Thyroid gland (tissue), 4 donors: Measurements from ENCODE around the gene TCIRG1. TPM values are rescaled to one million over a fixed set of nuclear protein-coding genes. Genes with fewer than 3 reads are reported as not detected.

ENCODE experiments used
- DNase-seq, 2 donors: peaks; one replicate each; pipeline ENCODE4 v3.0.0-alpha.2; 2019
- H3K27ac ChIP-seq, 3 donors: fragments of 200-600 bp; sonication (generic); 1 replicate in 2 of 3; 2 replicates in 1 of 3; pipeline ENCODE4 v1.5.1; 2016 to 2019; ENCODE audit warnings: mild to moderate bottlenecking in 1 of 3, moderate library complexity in 1 of 3
- H3K27me3 ChIP-seq: fragments of 200-600 bp; sonication (generic); one replicate; pipeline ENCODE4 v1.5.1; 2019
- H3K36me3 ChIP-seq, 2 donors: fragments of 200-600 bp; sonication (generic); one replicate each; pipeline ENCODE4 v1.5.1; 2016 to 2019
- H3K4me1 ChIP-seq, 2 donors: fragments of 200-600 bp; sonication (generic); one replicate each; pipeline ENCODE4 v1.5.1; 2017 to 2019
- H3K4me3 ChIP-seq, 3 donors: fragments of 200-600 bp; sonication (generic); replicated peaks in 1 of 3; 1 replicate in 2 of 3; 2 replicates in 1 of 3; pipeline ENCODE4 v1.5.1; 2016; ENCODE audit warnings: mild to moderate bottlenecking in 1 of 3
- H3K9me3 ChIP-seq: fragments of 200-600 bp; sonication (generic); one replicate; pipeline ENCODE4 v1.5.1; 2017
- CTCF ChIP-seq, 6 experiments: fragments of 200-600 bp in 3 of 6; fragments of 450-650 bp in 3 of 6; sonication (generic) in 3 of 6; IDR thresholded peaks; one replicate each; pipeline ENCODE4 v1.5.1; 2016 to 2019; ENCODE audit warnings: antibody characterized with exemption in 6 of 6, mild to moderate bottlenecking in 2 of 6, inconsistent platforms in 1 of 6, moderate library complexity in 1 of 6
- POLR2A ChIP-seq, 2 donors: fragments of 450-650 bp; IDR thresholded peaks; one replicate each; pipeline ENCODE4 v1.6.1; 2017; ENCODE audit warnings: antibody characterized with exemption in 2 of 2, mild to moderate bottlenecking in 2 of 2, moderate library complexity in 1 of 2
- WGBS, 2 donors: methylation state at CpG; one replicate each; pipeline ENCODE4 v1.1.5; 2017; 5-methylcytosine and 5-hydroxymethylcytosine counted together
- intact Hi-C: fragments of 100-400 bp; cut with DNase I; formaldehyde crosslinking; loops from one replicate; pipeline ENCODE4 v1.15.1; 2023
- total RNA-seq, 4 donors: library from RNA; depleted of rRNA; stranded (reverse); fragments of >200 nt; gene quantifications; one replicate each; pipeline ENCODE4 v1.2.3, GENCODE V29; 2016

TCIRG1 gene
- total RNA-seq, 4 donors from 2014 or later: 74.8 to 141 (median 121) TPM

- intact Hi-C loops: no loop called here
- 73 to 93% methylated on average over 10 of the region's 12 CpGs for WGBS, 2 donors
- DNase-seq: no peak
- H3K4me3 ChIP-seq: no peak overlapping the region
- no peak for TF ChIP-seq POLR2A (IDR thresholded peaks at IDR 0.05)
- TF ChIP-seq CTCF (IDR thresholded peaks at IDR 0.05): no peak
- no peaks in the 10 kb centered on the region for H3K27me3 ChIP-seq
- H3K27ac ChIP-seq: no peak overlapping the region
- peaks cover 36 to 42% of the 10 kb centered on the region in 2 donors for H3K4me1 ChIP-seq
- H3K9me3 ChIP-seq: no peaks in the 10 kb centered on the region
- H3K36me3 ChIP-seq: peaks cover 9 to 13% of the 10 kb centered on the region in 2 donors
Measured at GRCh38 chr11:68033708-68034045, 5.1 kb upstream of the TCIRG1 start.

- peaks cover 9 to 13% of the 10 kb centered on the region in 2 donors for H3K36me3 ChIP-seq
- no peak for TF ChIP-seq CTCF (IDR thresholded peaks at IDR 0.05)
- no peak for TF ChIP-seq POLR2A (IDR thresholded peaks at IDR 0.05)
- intact Hi-C loops: no loop called here
- no peaks in the 10 kb centered on the region for H3K9me3 ChIP-seq
- no peaks in the 10 kb centered on the region for H3K27me3 ChIP-seq
- DNase-seq: no peak
- no peak overlapping the region for H3K4me3 ChIP-seq
- H3K4me1 ChIP-seq: peaks cover 49 to 51% of the 10 kb centered on the region in 2 donors
- no peak overlapping the region for H3K27ac ChIP-seq
- 87 to 93% methylated on average over 13 of the region's 13 CpGs for WGBS, 2 donors
Measured at GRCh38 chr11:68035266-68035876, 3.5 kb upstream of the TCIRG1 start.

- no peak for DNase-seq
- Histone ChIP-seq H3K9me3 (no peaks in the 10 kb centered on the region), H3K4me1 (peaks cover 48 to 54% of the 10 kb centered on the region in 2 donors), H3K27me3 (no peaks in the 10 kb centered on the region), H3K36me3 (peaks cover 9 to 13% of the 10 kb centered on the region in 2 donors), H3K27ac (peak overlapping the region; percentile 54 to 94 (median 91)), H3K4me3 (no peak overlapping the region)
- intact Hi-C loops: no loop called here
- WGBS, 2 donors: 80 to 81% methylated on average over 15 to 24 of the region's 27 CpGs
- TF ChIP-seq CTCF (IDR thresholded peaks at IDR 0.05) (no peak), POLR2A (IDR thresholded peaks at IDR 0.05) (no peak)
Measured at GRCh38 chr11:68036141-68036716, 2.6 kb upstream of the TCIRG1 start.

- WGBS, 2 donors: 71 to 75% methylated on average over 7 to 14 of the region's 14 CpGs
- H3K9me3 ChIP-seq: no peaks in the 10 kb centered on the region
- peak overlapping the region; percentile 62 to 94 (median 91) for H3K27ac ChIP-seq
- peaks cover 9 to 13% of the 10 kb centered on the region in 2 donors for H3K36me3 ChIP-seq
- H3K4me3 ChIP-seq: no peak overlapping the region
- TF ChIP-seq POLR2A (IDR thresholded peaks at IDR 0.05) (no peak), CTCF (IDR thresholded peaks at IDR 0.05) (no peak)
- no peaks in the 10 kb centered on the region for H3K27me3 ChIP-seq
- DNase-seq: peak; percentile 40 to 41
- intact Hi-C loops: no loop called here
- H3K4me1 ChIP-seq: peaks cover 43 to 48% of the 10 kb centered on the region in 2 donors
Measured at GRCh38 chr11:68036717-68037239, 2.0 kb upstream of the TCIRG1 start.
